DMS153 treated with DMSO at 0.1 percent for 48 hours (cell line): ENCODE measurements around the gene CALHM1.
"Not testable (repeated sequence)": the region's sequence is repeated elsewhere in the genome, so short reads cannot be mapped to it uniquely, and the experiment has no call there.

Source experiments
- DNase-seq: peaks from one replicate; lab custom pipeline; 2025; ENCODE audit not compliant: unreplicated experiment; lab: John Stamatoyannopoulos, UW

Gene CALHM1

GRCh38 chr10:103458720-103459119, at the start of gene CALHM1:
Gene CALHM1 (minus strand): TSS chr10:103458900. CDS start chr10:103458751, 149 bp downstream.
- peak; percentile 2 for DNase-seq

- peak; percentile 95 for DNase-seq
Observed at GRCh38 chr10:103507235-103508191, 48.8 kb upstream of the CALHM1 start.

GRCh38 chr10:103506061-103506460, 47.4 kb upstream of the CALHM1 start:
- no peak for DNase-seq

GRCh38 chr10:103504181-103504783, 45.6 kb upstream of the CALHM1 start:
- DNase-seq, result no peak

- DNase-seq, result not testable (repeated sequence)
Observed at GRCh38 chr10:103503777-103504176, 45.1 kb upstream of the CALHM1 start.

GRCh38 chr10:103502849-103503660, 44.4 kb upstream of the CALHM1 start:
- no peak for DNase-seq

- DNase-seq, result no peak
Observed at GRCh38 chr10:103501186-103501585, 42.5 kb upstream of the CALHM1 start.

GRCh38 chr10:103500481-103500880, 41.8 kb upstream of the CALHM1 start:
- no peak for DNase-seq

GRCh38 chr10:103499881-103500280, 41.2 kb upstream of the CALHM1 start:
- DNase-seq, result no peak

- no peak for DNase-seq
Observed at GRCh38 chr10:103498936-103499638, 40.4 kb upstream of the CALHM1 start.

- no peak for DNase-seq
Observed at GRCh38 chr10:103497161-103497915, 38.6 kb upstream of the CALHM1 start.

GRCh38 chr10:103495321-103495720, 36.6 kb upstream of the CALHM1 start:
- no peak for DNase-seq

GRCh38 chr10:103493916-103494877, 35.5 kb upstream of the CALHM1 start:
- no peak for DNase-seq

GRCh38 chr10:103493362-103493915, 34.7 kb upstream of the CALHM1 start, which contains the start of gene NEURL1:
Gene NEURL1 (plus strand): TSS chr10:103493705. CDS start chr10:103494388, 683 bp downstream.
- DNase-seq, result no peak

GRCh38 chr10:103492655-103493261, 34.1 kb upstream of the CALHM1 start:
- no peak for DNase-seq

GRCh38 chr10:103491729-103492364, 33.1 kb upstream of the CALHM1 start:
- no peak for DNase-seq

GRCh38 chr10:103490986-103491314, 32.2 kb upstream of the CALHM1 start:
- no peak for DNase-seq

- no peak for DNase-seq
Observed at GRCh38 chr10:103487410-103487708, 28.7 kb upstream of the CALHM1 start.
